ENCODE results near the gene SHMT1. TPM values are rescaled to one million over a fixed set of nuclear protein-coding genes. Genes with fewer than 3 reads are reported as not detected.

Gene SHMT1
- total and polyA plus RNA-seq, 11 donors: 3.8 to 15.5 (median 7.1) TPM

GRCh38 chr17:18323507-18324139 lies 39.7 kb downstream of the SHMT1 start:
- no peaks in the 10 kb centered on the region for H3K9me3 ChIP-seq
- intact Hi-C loops (cut with DNase I): loop anchor here in 1 of 10 donors (5.0 kb wide), 1 partner anchor 106 kb away; no protein-coding TSS in a partner anchor
- no peak overlapping the region for H3K4me3 ChIP-seq
- no peaks in the 10 kb centered on the region for H3K27me3 ChIP-seq
- TF ChIP-seq POLR2A (IDR thresholded peaks at IDR 0.05): no peak
- no peak for TF ChIP-seq CTCF (IDR thresholded peaks at IDR 0.05)
- no peak overlapping the region for H3K27ac ChIP-seq
- DNase-seq (no peak), ATAC-seq (no peak)
- peaks cover 7 to 88% (median 76%) of the 10 kb centered on the region in 9 donors for H3K36me3 ChIP-seq
- WGBS, 4 donors: 85 to 93% (median 89%) methylated on average over 14 to 16 of the region's 16 CpGs
- peaks cover 3 to 36% (median 21%) of the 10 kb centered on the region in 12 donors for H3K4me1 ChIP-seq

- H3K36me3 ChIP-seq: peaks cover 7 to 87% (median 72%) of the 10 kb centered on the region in 9 donors
- H3K9me3 ChIP-seq: no peaks in the 10 kb centered on the region
- H3K4me1 ChIP-seq: peaks cover 5 to 42% (median 28%) of the 10 kb centered on the region in 12 donors
- no peak for TF ChIP-seq POLR2A (IDR thresholded peaks at IDR 0.05)
- TF ChIP-seq CTCF (IDR thresholded peaks at IDR 0.05): no peak
- ATAC-seq (no peak), DNase-seq (no peak)
- 38 to 65% (median 48%) methylated on average over 2 to 3 of the region's 3 CpGs for WGBS, 4 donors
- H3K4me3 ChIP-seq: no peak overlapping the region
- H3K27ac ChIP-seq: no peak overlapping the region
- intact Hi-C loops (cut with DNase I): loop anchor here in 1 of 10 donors (5.0 kb wide), 1 partner anchor 106 kb away; no protein-coding TSS in a partner anchor
- no peaks in the 10 kb centered on the region for H3K27me3 ChIP-seq
Measured at GRCh38 chr17:18323007-18323406, 40.3 kb downstream of the SHMT1 start.

- no peak for DNase-seq
- H3K27ac ChIP-seq: no peak overlapping the region
- no peaks in the 10 kb centered on the region for H3K9me3 ChIP-seq
- intact Hi-C loops (cut with DNase I): loop anchor here in 1 of 10 donors (5.0 kb wide), 1 partner anchor 105 kb away; no protein-coding TSS in a partner anchor
- H3K27me3 ChIP-seq: no peaks in the 10 kb centered on the region
- peaks cover 7 to 91% (median 73%) of the 10 kb centered on the region in 9 donors for H3K36me3 ChIP-seq
- no peak overlapping the region for H3K4me3 ChIP-seq
- no peak for ATAC-seq
- H3K4me1 ChIP-seq: peaks cover 10 to 47% (median 32%) of the 10 kb centered on the region in 12 donors
- 87 to 93% (median 90%) methylated on average over 11 to 12 of the region's 12 CpGs for WGBS, 4 donors
- TF ChIP-seq CTCF (IDR thresholded peaks at IDR 0.05) (no peak), POLR2A (IDR thresholded peaks at IDR 0.05) (no peak)
Measured at GRCh38 chr17:18322522-18322921, 40.8 kb downstream of the SHMT1 start.

- H3K4me1 ChIP-seq: peaks cover 11 to 59% (median 45%) of the 10 kb centered on the region in 12 donors
- no peak overlapping the region for H3K27ac ChIP-seq
- H3K36me3 ChIP-seq: peaks cover 7 to 91% (median 67%) of the 10 kb centered on the region in 9 donors
- no peaks in the 10 kb centered on the region for H3K27me3 ChIP-seq
- peak in 2 of 12 donors; percentile 9 to 31 for TF ChIP-seq CTCF (IDR thresholded peaks at IDR 0.05)
- no peak for TF ChIP-seq POLR2A (IDR thresholded peaks at IDR 0.05)
- ATAC-seq: no peak
- WGBS, 4 donors: 59 to 73% (median 67%) methylated on average over 5 of the region's 5 CpGs
- intact Hi-C loops (cut with DNase I): loop anchor here in 1 of 10 donors (5.0 kb wide), 1 partner anchor 104 kb away; no protein-coding TSS in a partner anchor
- no peaks in the 10 kb centered on the region for H3K9me3 ChIP-seq
- no peak overlapping the region for H3K4me3 ChIP-seq
- no peak for DNase-seq
Measured at GRCh38 chr17:18321309-18321708, 42.0 kb downstream of the SHMT1 start.
